ENCODE data around the gene GALNT9. TPM values are rescaled to one million over a fixed set of nuclear protein-coding genes. Genes with fewer than 3 reads are reported as not detected.
A peak's percentile ranks its signal among the peaks of the same experiment; 100 is the strongest.
"Not testable (repeated sequence)": the region's sequence is repeated elsewhere in the genome, so short reads cannot be mapped to it uniquely, and the experiment has no call there.

Gene GALNT9
- total RNA-seq, 1 experiment from 2014 or later, result 0.36 TPM

DNA sequence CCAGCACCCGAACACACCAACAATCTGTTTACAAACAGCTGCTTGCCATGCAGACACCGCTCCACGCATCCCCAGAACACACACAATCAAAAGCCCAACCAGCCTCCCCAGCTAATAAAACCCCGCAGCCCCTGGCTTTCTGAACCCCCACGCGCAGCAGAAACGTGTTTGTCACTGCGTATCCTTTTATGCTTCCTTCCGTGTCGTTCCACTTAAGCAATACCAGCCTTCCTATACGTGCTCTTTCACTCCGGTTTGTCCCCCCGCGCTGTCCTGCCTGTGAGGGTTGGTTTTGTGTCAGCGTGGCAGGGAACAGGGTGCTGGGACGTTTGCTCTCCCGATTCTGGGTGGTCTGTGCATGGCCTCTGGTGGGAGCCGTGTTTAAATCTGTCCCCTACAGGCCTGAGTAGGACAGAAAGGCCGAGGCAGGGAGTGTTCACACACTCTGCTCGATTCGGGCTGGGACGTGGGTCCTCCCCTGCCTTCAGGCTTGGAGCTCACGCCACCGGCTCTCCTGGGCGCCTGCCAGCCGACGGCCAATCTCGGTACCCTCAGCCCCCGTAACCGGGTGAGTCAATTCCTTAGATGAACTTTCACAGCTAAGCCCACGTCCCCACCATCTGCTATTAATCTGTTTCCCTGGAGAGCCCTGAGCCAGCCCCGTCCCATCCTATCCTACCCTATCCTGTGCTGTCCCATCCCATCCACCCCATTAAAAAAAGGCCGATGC lies 125.2 kb downstream of the GALNT9 start:
- Histone ChIP-seq H3K27ac (no peak overlapping the region), H3K27me3 (no peaks in the 10 kb centered on the region), H3K4me3 (no peak overlapping the region), H3K9me3 (replicated peaks) (no peaks in the 10 kb centered on the region), H3K36me3 (no peaks in the 10 kb centered on the region), H3K4me1 (no peaks in the 10 kb centered on the region)
- no peak for DNase-seq

DNA sequence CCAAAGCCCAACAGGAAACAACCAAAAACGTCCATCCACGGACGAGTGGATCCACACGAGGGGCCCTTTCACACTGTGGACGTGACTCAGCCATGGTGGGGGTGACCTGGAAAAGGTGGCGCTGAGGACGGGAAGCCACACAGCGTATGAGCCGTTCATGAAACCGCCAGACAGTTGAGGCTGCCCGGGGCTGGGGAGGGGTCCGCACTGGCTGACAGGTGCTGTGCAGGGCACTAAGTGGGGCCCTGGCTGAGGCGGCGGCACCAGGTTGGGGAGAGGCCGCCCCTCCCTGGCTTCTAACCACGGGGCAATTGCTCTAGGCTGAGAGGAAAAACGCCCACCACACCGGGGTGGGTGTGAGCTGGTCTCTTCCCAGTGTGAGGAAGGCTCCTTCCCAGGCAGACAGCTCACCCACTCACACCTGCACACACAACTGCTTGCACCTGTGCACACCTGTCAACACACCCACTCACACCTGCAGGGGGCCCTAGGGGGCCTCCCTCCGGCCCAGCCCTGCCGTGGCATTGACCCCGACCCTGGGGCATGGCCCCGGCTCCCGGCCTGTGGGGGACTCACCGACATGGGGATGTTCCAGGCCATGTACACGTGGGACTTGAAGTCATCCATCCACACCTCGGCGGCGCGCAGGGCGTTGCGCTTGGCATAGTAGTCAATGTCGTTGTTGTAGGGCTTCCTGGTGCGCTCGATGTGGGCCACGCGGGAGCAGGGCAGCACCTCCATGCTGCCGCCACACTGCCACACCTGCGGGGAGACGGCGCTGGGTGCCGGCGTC lies 126.3 kb downstream of the GALNT9 start:
- H3K9me3 ChIP-seq (replicated peaks), result no peaks in the 10 kb centered on the region
- no peak overlapping the region for H3K4me3 ChIP-seq
- peaks cover 8% of the 10 kb centered on the region; the same call in 1 of the 2 replicates for H3K27me3 ChIP-seq
- H3K4me1 ChIP-seq, result no peaks in the 10 kb centered on the region
- no peaks in the 10 kb centered on the region for H3K36me3 ChIP-seq
- H3K27ac ChIP-seq, result no peak overlapping the region
- DNase-seq, result no peak

DNA sequence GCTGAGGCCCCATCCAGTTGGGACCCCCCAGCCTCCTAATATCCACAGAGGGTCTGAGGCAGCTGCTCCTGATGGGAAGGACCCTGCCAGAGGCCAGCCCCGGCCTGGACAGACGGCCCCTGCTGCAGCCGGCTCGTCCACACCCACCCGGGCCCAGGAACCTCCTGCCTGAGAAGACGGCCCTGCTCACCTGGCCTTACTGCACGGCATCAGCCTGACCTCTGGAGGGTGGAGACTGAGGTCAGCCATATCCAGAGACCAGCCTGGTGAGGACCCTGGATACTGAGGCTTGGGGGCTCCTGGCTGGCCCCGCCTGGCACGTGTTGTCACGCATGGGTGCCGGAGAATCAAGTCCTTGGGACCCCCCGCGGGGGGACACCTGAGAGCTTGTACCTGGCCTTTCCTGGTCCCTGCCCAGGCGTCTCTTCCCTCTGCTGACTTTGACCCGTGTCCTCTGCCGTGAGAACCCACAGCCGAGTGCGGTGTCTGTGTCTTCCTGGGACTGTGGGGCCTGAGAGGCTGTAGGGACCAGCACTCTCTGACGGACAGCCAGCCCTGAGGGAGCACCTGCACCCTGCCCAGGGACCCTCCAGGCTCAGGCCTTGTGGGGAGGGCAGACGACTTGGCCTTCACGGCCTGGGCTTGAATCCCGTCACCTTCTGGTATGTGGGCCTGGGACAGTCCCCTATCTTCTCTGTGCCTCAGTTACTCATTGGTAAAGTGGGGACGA lies 127.8 kb downstream of the GALNT9 start:
- H3K36me3 ChIP-seq, result no peaks in the 10 kb centered on the region
- DNase-seq, result no peak
- H3K27ac ChIP-seq, result no peak overlapping the region
- H3K4me3 ChIP-seq, result no peak overlapping the region
- H3K9me3 ChIP-seq (replicated peaks), result no peaks in the 10 kb centered on the region
- H3K27me3 ChIP-seq, result peaks cover 12% of the 10 kb centered on the region; the same call in 1 of the 2 replicates
- H3K4me1 ChIP-seq, result no peaks in the 10 kb centered on the region

DNA sequence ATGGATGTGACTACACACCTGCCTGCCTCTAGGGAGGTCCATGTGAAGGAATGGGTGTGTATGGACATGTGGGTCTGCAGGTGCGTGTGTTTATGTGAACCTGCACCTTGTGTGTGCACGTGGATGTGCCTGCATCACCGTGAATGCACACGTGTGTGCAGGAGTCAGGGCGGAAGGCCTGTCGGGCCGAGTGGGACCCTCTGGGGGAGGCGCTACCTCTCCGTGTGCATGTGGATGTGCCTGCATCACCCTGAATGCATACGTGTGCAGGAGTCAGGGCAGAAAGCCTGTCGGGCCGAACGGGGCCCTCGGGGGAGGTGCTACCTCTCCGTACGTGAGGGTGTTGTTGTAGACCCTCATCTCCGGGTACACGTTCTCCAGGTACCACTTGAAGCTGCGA lies 128.6 kb downstream of the GALNT9 start:
- H3K36me3 ChIP-seq, result no peaks in the 10 kb centered on the region
- H3K27me3 ChIP-seq, result peaks cover 12% of the 10 kb centered on the region; the same call in 1 of the 2 replicates
- no peaks in the 10 kb centered on the region for H3K4me1 ChIP-seq
- no peak overlapping the region for H3K4me3 ChIP-seq
- no peak for DNase-seq
- H3K9me3 ChIP-seq (replicated peaks), result no peaks in the 10 kb centered on the region
- no peak overlapping the region for H3K27ac ChIP-seq

DNA sequence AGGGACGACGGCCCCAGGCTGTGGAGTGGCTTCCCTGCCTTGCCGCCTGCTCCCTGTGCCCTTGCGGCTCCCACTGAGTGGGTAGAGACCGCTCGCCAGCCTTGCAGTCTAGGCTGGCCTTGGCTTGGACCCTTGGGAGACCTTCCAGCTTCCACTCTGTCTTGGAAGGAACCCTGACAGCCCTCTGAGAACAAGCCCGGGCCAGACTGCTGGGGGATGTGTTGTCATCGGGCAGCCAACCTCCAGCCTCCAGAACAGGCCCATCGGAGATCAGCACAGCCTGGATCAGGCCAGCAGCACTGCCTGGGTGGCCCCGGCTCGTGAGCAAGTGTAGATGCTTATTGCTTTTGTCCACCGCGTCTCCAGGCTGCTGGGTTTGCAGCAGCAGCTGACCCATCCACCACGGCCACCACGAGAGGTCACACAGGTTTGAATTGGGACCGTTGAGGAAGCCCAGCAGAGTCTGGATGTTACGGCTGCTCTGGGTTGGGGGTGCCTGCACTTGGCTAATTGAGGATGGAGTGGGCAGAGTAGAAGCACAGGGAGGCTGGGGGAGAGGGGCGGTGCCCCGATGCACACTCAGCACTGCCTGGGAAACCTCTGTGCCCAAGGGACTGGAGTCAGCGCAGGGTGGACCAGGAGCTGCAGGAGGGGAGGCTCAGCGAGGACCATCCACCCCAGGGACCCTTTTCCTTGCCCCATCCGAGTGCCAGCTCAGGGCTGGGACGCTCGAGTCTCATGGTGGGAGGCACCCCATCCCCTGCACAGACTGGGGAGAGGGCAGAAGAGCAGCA lies 129.7 kb downstream of the GALNT9 start:
- no peak overlapping the region for H3K27ac ChIP-seq
- H3K9me3 ChIP-seq (replicated peaks), result no peaks in the 10 kb centered on the region
- no peak for DNase-seq
- H3K4me3 ChIP-seq, result no peak overlapping the region
- H3K4me1 ChIP-seq, result no peaks in the 10 kb centered on the region
- H3K27me3 ChIP-seq, result peaks cover 12% of the 10 kb centered on the region; the same call in 1 of the 2 replicates
- H3K36me3 ChIP-seq, result no peaks in the 10 kb centered on the region

DNA sequence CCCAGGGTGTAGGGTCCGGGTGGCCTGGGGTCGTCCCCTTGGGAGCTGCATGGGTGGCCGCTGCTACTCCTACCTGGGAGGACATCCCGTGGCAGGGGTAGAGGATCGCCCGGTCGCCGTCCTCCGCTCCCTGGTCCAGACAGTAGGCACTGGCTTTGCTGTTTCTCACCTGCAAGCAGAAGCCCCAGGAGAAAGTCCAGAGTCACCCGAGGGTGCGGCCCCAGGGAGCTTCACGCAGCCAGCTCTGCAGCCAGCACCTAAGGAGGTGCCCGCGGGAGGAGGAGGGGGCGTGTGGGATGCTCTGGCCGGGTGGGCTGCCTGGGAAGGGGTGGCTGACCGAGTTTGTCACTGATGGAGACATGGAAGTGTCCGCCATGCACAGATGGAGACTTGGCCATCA lies 130.3 kb downstream of the GALNT9 start:
- Histone ChIP-seq H3K27ac (no peak overlapping the region), H3K36me3 (no peaks in the 10 kb centered on the region), H3K9me3 (replicated peaks) (no peaks in the 10 kb centered on the region), H3K27me3 (peaks cover 12% of the 10 kb centered on the region; the same call in 1 of the 2 replicates), H3K4me1 (no peaks in the 10 kb centered on the region), H3K4me3 (no peak overlapping the region)
- DNase-seq, result no peak

DNA sequence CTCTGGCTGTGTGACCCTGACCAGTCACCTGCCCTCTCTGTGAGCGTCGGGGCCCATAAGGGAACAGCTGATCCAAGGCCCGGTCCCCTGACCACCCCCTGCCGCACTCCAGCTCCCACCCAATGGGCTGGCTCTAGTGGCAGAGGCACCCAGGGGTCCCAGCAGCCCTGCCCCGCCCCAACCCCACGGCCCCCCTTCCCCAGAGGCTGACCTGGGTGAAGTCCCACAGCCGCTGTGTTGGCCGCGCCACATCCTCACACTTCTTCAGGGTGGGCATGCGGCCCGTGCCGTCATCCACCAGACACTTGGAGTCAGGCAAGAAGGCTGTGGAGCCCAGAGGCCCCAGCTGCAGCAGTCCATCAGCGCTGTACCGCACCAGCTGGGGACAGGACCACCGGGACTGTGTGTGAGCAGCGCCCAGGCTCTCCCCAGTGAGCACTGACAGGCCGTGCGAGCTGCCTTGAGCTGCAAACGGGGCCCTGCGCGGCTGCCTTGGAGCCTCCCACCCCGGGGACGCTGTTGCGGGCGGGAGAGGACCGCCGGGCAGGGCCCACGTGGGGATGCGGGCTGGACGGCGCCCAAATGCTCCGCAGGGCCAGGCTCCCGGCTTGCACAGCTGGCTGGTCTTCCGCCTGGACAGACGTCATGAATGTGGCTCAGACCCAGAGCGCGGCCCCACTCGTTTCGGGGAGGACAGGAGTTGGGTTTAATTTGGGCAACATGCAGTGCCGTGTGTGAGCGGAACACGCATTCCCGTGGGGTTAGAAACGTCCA lies 131.6 kb downstream of the GALNT9 start:
- Histone ChIP-seq H3K9me3 (replicated peaks) (no peaks in the 10 kb centered on the region), H3K4me1 (no peaks in the 10 kb centered on the region), H3K27me3 (peaks cover 12% of the 10 kb centered on the region; the same call in 1 of the 2 replicates), H3K27ac (no peak overlapping the region), H3K4me3 (no peak overlapping the region), H3K36me3 (no peaks in the 10 kb centered on the region)
- DNase-seq, result peak; percentile 26 to 39

DNA sequence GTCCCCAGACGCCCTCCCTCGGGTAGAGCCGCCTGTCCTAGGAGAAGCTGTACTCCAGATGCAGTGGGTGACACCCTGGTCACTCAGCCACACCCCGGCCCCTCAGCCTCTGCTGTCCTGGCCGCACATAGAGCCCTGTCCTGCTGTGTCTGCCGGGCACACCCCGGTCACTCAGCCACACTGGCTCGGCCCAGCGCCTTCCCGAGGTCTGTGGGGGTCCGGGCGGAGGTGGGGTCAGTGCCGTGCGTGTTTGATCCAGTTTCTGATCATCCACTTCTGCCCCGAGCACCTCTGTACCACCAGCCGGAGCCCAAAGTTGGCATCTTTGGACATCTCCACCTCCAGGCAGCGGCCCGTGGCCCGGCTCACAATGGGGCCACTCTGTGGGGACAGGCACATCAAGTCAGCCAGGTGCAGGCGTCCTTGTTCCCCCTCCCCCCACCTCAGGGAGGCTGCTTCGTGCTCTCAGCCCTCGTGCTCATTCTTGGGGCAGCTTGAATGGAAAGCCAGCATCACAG lies 132.5 kb downstream of the GALNT9 start:
- Histone ChIP-seq H3K4me3 (no peak overlapping the region), H3K4me1 (no peaks in the 10 kb centered on the region), H3K27me3 (peaks cover 12% of the 10 kb centered on the region; the same call in 1 of the 2 replicates), H3K36me3 (no peaks in the 10 kb centered on the region), H3K27ac (no peak overlapping the region), H3K9me3 (replicated peaks) (no peaks in the 10 kb centered on the region)
- DNase-seq, result no peak

DNA sequence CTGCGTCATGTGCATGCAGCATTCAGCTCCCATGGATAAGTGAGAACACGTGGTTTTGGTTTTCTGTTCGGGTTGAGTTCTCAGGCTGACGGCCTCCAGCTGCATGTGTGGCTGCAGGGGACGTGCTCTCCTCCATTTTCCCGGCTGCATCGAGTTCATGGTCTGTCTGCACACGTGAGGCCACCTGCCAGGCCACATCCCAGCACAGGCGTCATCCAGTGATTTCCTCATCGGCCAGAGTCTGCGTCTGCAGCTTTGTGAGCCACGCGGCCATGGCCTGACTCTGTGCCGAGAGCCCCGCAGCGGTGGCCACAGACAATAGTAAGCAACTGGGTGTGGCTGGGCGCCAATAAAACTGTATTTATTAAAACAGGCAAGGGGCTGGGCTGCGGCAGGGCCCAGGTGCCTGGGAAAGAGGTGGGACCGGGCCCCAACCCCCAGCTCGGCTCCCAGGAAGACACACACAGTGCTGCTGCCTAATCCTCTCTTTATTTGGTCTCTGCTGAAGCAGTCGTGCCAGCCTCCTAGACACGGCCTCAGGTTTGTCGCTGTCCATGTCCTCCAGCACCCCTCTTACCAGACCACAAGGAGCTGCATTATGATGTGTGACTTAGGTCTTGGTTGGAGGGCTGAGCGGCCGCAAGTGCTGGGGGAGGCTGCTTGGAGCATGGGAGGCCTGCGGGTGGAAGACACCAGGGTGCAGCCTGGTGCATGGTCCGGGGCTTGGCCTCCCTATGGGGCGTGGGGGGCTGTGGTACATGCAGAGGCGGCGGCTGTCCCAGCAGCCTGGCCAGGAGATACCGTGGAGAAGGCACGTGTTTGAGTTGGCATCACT lies 133.1 kb downstream of the GALNT9 start:
- Histone ChIP-seq H3K27me3 (peaks cover 12% of the 10 kb centered on the region; the same call in 1 of the 2 replicates), H3K4me3 (no peak overlapping the region), H3K9me3 (replicated peaks) (no peaks in the 10 kb centered on the region), H3K4me1 (no peaks in the 10 kb centered on the region), H3K27ac (no peak overlapping the region), H3K36me3 (no peaks in the 10 kb centered on the region)
- no peak for DNase-seq

DNA sequence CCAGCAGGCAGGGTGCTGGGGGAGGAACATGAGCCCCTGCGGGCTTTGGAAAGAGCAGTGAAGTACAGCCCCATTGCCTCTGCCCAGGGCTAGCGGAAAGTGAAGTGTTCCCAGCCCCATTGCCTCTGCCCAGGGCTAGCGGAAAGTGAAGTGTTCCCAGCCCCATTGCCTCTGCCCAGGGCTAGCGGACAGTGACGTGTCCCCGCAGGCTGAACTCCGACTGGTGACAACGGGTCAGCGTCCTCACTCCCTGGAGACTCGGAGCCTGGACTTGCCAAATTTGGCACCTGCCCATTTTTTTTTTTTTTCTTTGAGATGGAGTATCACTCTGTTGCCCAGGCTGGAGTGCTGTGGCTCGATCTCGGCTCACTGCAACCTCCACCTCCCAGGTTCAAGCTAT lies 134.1 kb downstream of the GALNT9 start:
- not testable (repeated sequence) for H3K4me3 ChIP-seq
- H3K27me3 ChIP-seq, result peaks cover 12% of the 10 kb centered on the region; the same call in 1 of the 2 replicates

DNA sequence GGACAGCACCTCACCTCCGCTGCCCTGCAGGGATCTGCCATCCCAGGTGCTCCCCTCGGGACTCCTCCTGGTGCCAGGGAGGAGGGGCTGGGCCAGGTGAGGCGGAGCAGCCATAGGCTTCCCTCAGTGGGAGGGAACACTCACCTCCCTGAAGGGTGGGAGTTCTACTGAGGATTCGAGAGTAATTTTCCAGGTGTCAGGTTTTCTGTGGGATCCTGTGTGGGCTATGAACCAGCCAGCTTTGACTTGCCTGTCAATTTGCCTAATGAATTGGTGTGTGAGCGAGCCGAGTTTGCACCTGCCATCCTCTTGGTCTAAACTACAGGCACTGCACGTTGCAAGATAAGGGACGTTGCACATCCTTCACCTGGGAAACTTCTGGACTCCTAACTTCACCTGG lies 134.8 kb downstream of the GALNT9 start:
- Histone ChIP-seq H3K27me3 (peaks cover 12% of the 10 kb centered on the region; the same call in 1 of the 2 replicates), H3K4me1 (no peaks in the 10 kb centered on the region), H3K27ac (no peak overlapping the region), H3K36me3 (no peaks in the 10 kb centered on the region), H3K9me3 (replicated peaks) (no peaks in the 10 kb centered on the region), H3K4me3 (no peak overlapping the region)
- DNase-seq, result no peak

More for the DNA sequence above, 134.1 kb downstream of the GALNT9 start:
- not testable (repeated sequence) for DNase-seq; H3K36me3 ChIP-seq; H3K9me3 ChIP-seq (replicated peaks); H3K4me1 ChIP-seq; H3K27ac ChIP-seq

DNA sequence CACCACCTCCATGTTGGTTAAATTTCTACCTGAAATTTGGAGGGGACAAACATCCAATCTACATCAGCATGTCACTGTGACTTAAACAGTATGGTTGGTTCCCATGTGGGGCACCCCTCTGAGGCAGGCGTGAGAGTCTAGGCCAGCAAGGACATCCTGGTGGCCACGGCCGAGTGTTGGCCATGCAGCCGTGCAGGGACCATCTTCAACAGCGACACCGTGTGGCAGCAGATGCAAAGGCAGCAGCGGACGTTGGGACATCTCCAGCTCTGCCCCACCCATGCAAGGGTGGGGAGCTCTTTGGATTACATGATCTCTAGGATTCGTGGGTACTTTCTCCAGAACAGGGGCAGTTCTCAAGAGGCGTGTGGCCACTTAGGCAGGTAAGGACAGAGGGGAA lies 135.3 kb downstream of the GALNT9 start:
- no peaks in the 10 kb centered on the region for H3K4me1 ChIP-seq
- peaks cover 11% of the 10 kb centered on the region; the same call in 1 of the 2 replicates for H3K27me3 ChIP-seq
- H3K4me3 ChIP-seq, result no peak overlapping the region
- H3K27ac ChIP-seq, result no peak overlapping the region
- DNase-seq, result no peak
- H3K9me3 ChIP-seq (replicated peaks), result no peaks in the 10 kb centered on the region
- H3K36me3 ChIP-seq, result no peaks in the 10 kb centered on the region
